Body of pancreas (tissue), 4 donors: ENCODE results near the gene SORCS1.

Experiments used
- CTCF ChIP-seq, 7 experiments: fragments of 450-650 bp in 4 of 7; fragments of 200-600 bp in 3 of 7; sonication (generic) in 3 of 7; IDR thresholded peaks; one replicate each; pipeline ENCODE4 v1.5.1; 2016 to 2019; ENCODE audit warnings: antibody characterized with exemption in 7 of 7
- POLR2A ChIP-seq, 3 donors: fragments of 450-650 bp; IDR thresholded peaks; one replicate each; pipeline ENCODE4 v1.6.1; 2016; ENCODE audit warnings: antibody characterized with exemption in 3 of 3, mild to moderate bottlenecking in 2 of 3

- no peak for TF ChIP-seq CTCF (IDR thresholded peaks at IDR 0.05)
- no peak for TF ChIP-seq POLR2A (IDR thresholded peaks at IDR 0.05)
Observed at GRCh38 chr10:106955133-106955532, 209.4 kb downstream of the SORCS1 start.
